Measurements from ENCODE around the gene TRIM62.

Gene TRIM62

GRCh38 chr1:33099290-33100118 lies 82.3 kb downstream of the TRIM62 start:
- peak; percentile 94 for DNase-seq (ENCODE audit: low spot score)
- ChIA-PET POLR2A (ENCODE audit: low non-redundant PET) (interaction anchor here (0.6 kb wide), 2 partner anchors 156 to 191 kb away, joined by 3 to 4 read pairs; no protein-coding TSS in a partner anchor), CTCF (interaction anchor here (0.6 to 0.8 kb wide), 2 partner anchors 212 to 372 kb away, joined by 3 to 6 read pairs; no protein-coding TSS in a partner anchor)
- peak overlapping the region; percentile 82 for H3K27ac ChIP-seq
- no peak for TF ChIP-seq CTCF (conservative IDR thresholded peaks at IDR 0.05; ENCODE audit: low read depth)

GRCh38 chr1:33098371-33098770 lies 83.5 kb downstream of the TRIM62 start:
- ChIA-PET CTCF (interaction anchor here (0.7 kb wide), 1 partner anchor 223 kb away, joined by 3 read pairs; no protein-coding TSS in a partner anchor), POLR2A (ENCODE audit: low non-redundant PET) (no interaction called here)
- H3K27ac ChIP-seq: peak overlapping the region; percentile 82; the same call in 1 of the 2 replicates
- no peak for TF ChIP-seq CTCF (conservative IDR thresholded peaks at IDR 0.05; ENCODE audit: low read depth)
- no peak for DNase-seq (ENCODE audit: low spot score)

GRCh38 chr1:33097762-33098161 lies 84.1 kb downstream of the TRIM62 start:
- POLR2A ChIA-PET (ENCODE audit: low non-redundant PET): no interaction called here
- no peak overlapping the region for H3K27ac ChIP-seq

GRCh38 chr1:33097137-33097611 lies 84.7 kb downstream of the TRIM62 start:
- TF ChIP-seq CTCF (conservative IDR thresholded peaks at IDR 0.05; ENCODE audit: low read depth): no peak
- no peak overlapping the region for H3K27ac ChIP-seq
- ChIA-PET CTCF (interaction anchor here (1.2 kb wide), 1 partner anchor 11 kb away, joined by 4 read pairs; no protein-coding TSS in a partner anchor), POLR2A (ENCODE audit: low non-redundant PET) (interaction anchor here (0.5 kb wide), 1 partner anchor 393 kb away, joined by 3 read pairs; no protein-coding TSS in a partner anchor)
- no peak for DNase-seq (ENCODE audit: low spot score)

More at GRCh38 chr1:33097762-33098161, 84.1 kb downstream of the TRIM62 start:
- CTCF ChIA-PET: no interaction called here
- no peak for DNase-seq (ENCODE audit: low spot score)
- TF ChIP-seq CTCF (conservative IDR thresholded peaks at IDR 0.05; ENCODE audit: low read depth): no peak

- ChIA-PET POLR2A (ENCODE audit: low non-redundant PET) (interaction anchor here (0.5 kb wide), 1 partner anchor 394 kb away, joined by 3 read pairs; no protein-coding TSS in a partner anchor), CTCF (interaction anchor here (0.6 to 1.4 kb wide), 3 partner anchors 10 to 576 kb away, joined by 4 to 5 read pairs (median 5); no protein-coding TSS in a partner anchor)
- no peak for DNase-seq (ENCODE audit: low spot score)
- TF ChIP-seq CTCF (conservative IDR thresholded peaks at IDR 0.05; ENCODE audit: low read depth): no peak
- H3K27ac ChIP-seq: no peak overlapping the region
These were observed 85.4 kb downstream of the TRIM62 start for GRCh38 chr1:33096363-33097005.
